ENCODE measurements around the gene MYO18B. TPM values are rescaled to one million over a fixed set of nuclear protein-coding genes. Genes with fewer than 3 reads are reported as not detected.

MYO18B gene
- total RNA-seq, 6 experiments from 2014 or later: 0.04 to 0.56 (median 0.07) TPM; not detected in 1

GRCh38 chr22:25845985-25846745 is 104.2 kb downstream of the MYO18B start:
- ATAC-seq (no peak), DNase-seq (no peak)
- Histone ChIP-seq H3K27ac (no peak overlapping the region), H3K4me1 (no peaks in the 10 kb centered on the region), H3K27me3 (no peaks in the 10 kb centered on the region), H3K9me3 (no peaks in the 10 kb centered on the region), H3K4me3 (no peak overlapping the region), H3K36me3 (no peaks in the 10 kb centered on the region)
- 38% methylated on average over 3 of the region's 12 CpGs for WGBS (ENCODE audit: insufficient coverage, low coverage, low lambda C conversion rate, missing lambda C conversion rate)
- TF ChIP-seq POLR2A (IDR thresholded peaks at IDR 0.05) (no peak), CTCF (IDR thresholded peaks at IDR 0.05) (no peak)
- intact Hi-C loops (cut with DNase I): no loop called here

- Histone ChIP-seq H3K4me3 (no peak overlapping the region), H3K36me3 (no peaks in the 10 kb centered on the region), H3K9me3 (no peaks in the 10 kb centered on the region), H3K27ac (no peak overlapping the region), H3K4me1 (no peaks in the 10 kb centered on the region), H3K27me3 (no peaks in the 10 kb centered on the region)
- ATAC-seq (no peak), DNase-seq (no peak)
- intact Hi-C loops (cut with DNase I): no loop called here
- WGBS (ENCODE audit: insufficient coverage, low coverage, low lambda C conversion rate, missing lambda C conversion rate): 73% methylated on average over 2 of the region's 3 CpGs
- TF ChIP-seq POLR2A (IDR thresholded peaks at IDR 0.05): no peak
- TF ChIP-seq CTCF (IDR thresholded peaks at IDR 0.05): no peak
Observed at GRCh38 chr22:25847451-25847850, 105.5 kb downstream of the MYO18B start.

DNA sequence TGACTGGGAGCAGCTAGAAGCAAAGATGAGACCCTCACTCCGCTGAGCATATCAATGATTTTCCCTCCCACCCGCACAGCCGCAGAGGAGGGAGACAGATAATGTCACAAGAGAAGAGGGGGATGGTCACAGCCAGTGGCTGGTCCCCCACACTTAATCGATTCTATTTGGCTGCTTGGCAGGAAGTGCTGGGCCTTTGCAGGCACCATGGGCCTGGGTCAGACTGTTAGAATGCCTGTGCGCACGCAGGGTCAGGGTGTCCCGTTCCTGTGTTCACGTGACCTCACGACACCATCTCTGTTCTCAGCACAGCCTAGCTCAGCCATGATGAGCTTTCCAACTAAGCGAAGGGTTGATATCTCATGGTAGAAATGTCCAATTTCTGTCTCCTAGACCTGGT is 107.0 kb downstream of the MYO18B start:
- 55% methylated on average over 7 of the region's 10 CpGs for WGBS (ENCODE audit: insufficient coverage, low coverage, low lambda C conversion rate, missing lambda C conversion rate)
- no peak for ATAC-seq
- H3K4me3 ChIP-seq: no peak overlapping the region
- DNase-seq: no peak
- no peaks in the 10 kb centered on the region for H3K4me1 ChIP-seq
- TF ChIP-seq POLR2A (IDR thresholded peaks at IDR 0.05) (no peak), CTCF (IDR thresholded peaks at IDR 0.05) (no peak)
- H3K27me3 ChIP-seq: no peaks in the 10 kb centered on the region
- H3K9me3 ChIP-seq: no peaks in the 10 kb centered on the region
- H3K36me3 ChIP-seq: no peaks in the 10 kb centered on the region
- H3K27ac ChIP-seq: no peak overlapping the region
- intact Hi-C loops (cut with DNase I): no loop called here

GRCh38 chr22:25849522-25849921 is 107.5 kb downstream of the MYO18B start:
- H3K27ac ChIP-seq: no peak overlapping the region
- ATAC-seq: no peak
- WGBS (ENCODE audit: insufficient coverage, low coverage, low lambda C conversion rate, missing lambda C conversion rate): 57% methylated on average over 6 of the region's 6 CpGs
- intact Hi-C loops (cut with DNase I): no loop called here
- no peak overlapping the region for H3K4me3 ChIP-seq
- H3K36me3 ChIP-seq: no peaks in the 10 kb centered on the region
- TF ChIP-seq CTCF (IDR thresholded peaks at IDR 0.05) (no peak), POLR2A (IDR thresholded peaks at IDR 0.05) (no peak)
- no peak for DNase-seq
- no peaks in the 10 kb centered on the region for H3K27me3 ChIP-seq
- H3K9me3 ChIP-seq: no peaks in the 10 kb centered on the region
- no peaks in the 10 kb centered on the region for H3K4me1 ChIP-seq

Data from right lobe of liver (tissue), 6 donors.